ENCODE results near the gene RASA3.

GRCh38 chr13:114016321-114017027, 115.9 kb downstream of the RASA3 start:
- TF ChIP-seq ZNF274 (IDR thresholded peaks at IDR 0.05; ENCODE audit: low read depth, low read length) (no peak), YY1 (IDR thresholded peaks at IDR 0.05; ENCODE audit: insufficient read depth, insufficient read length) (no peak)

All from NT2/D1 (cell line).